Right cardiac atrium (tissue), 5 donors: ENCODE measurements around the gene GRIA1. TPM values are rescaled to one million over a fixed set of nuclear protein-coding genes. Genes with fewer than 3 reads are reported as not detected.

Experiments used
- ATAC-seq, 2 donors: fragments of 200-7000 bp; cut with Tn5 transposase; one replicate each; pipeline versions ENCODE4 v1.8.0 to v1.9.1; 2020; ENCODE audit warnings: moderate library complexity in 2 of 2, mild to moderate bottlenecking in 1 of 2
- DNase-seq, 3 donors: peaks; one replicate each; pipeline ENCODE4 v3.0.0-alpha.2; 2020
- H3K27ac ChIP-seq: one replicate; pipeline ENCODE4 v1.5.1; 2013; ENCODE audit warnings: mild to moderate bottlenecking, low read length, control low read depth, moderate library complexity
- H3K27me3 ChIP-seq: one replicate; pipeline ENCODE4 v1.6.1; 2013; ENCODE audit not compliant: control insufficient read depth, insufficient read depth
- H3K4me1 ChIP-seq: one replicate; pipeline ENCODE4 v1.6.1; 2013; ENCODE audit warnings: low read length; ENCODE audit not compliant: control insufficient read depth, insufficient read depth
- H3K4me3 ChIP-seq: one replicate; pipeline ENCODE4 v1.5.1; 2013; ENCODE audit warnings: low read length, control low read depth
- H3K9me3 ChIP-seq: one replicate; pipeline ENCODE4 v1.6.1; 2013; ENCODE audit warnings: low read length; ENCODE audit not compliant: control insufficient read depth
- WGBS: extraction: QIAGEN DNeasy Blood & Tissue Kit; methylation state at CpG from one replicate; pipeline ENCODE4 v1.1.7; 2013; 5-methylcytosine and 5-hydroxymethylcytosine counted together
- intact Hi-C, 4 donors: fragments of 100-400 bp; cut with DNase I; formaldehyde crosslinking; loops; one replicate each; pipeline versions ENCODE4 v1.11.0 to v1.14.0; 2022 to 2023
- polyA plus RNA-seq: library from polyadenylated mRNA; stranded (reverse); fragments of 200-250 nt; gene quantifications from one replicate; pipeline ENCODE4 v1.2.3, GENCODE V29; 2013
- total RNA-seq, 4 donors: library from RNA; stranded (reverse); fragmentation: NEBNext Ultra II Directional; extraction: Animal tissue kit (Norgen Biotek cat#: 25700); gene quantifications; one replicate each; pipeline ENCODE4 v1.2.1, GENCODE V29; 2021
- donor health status: healthy with polysubstance abuse.
- donor health status: DM: no; HTN: yes; CAD: no.
- donor health status: DM: no; HTN: no; CAD: no.
- donor health status: DM: no; HTN: yes; CAD: no; lungs with severe emphysema.
- donor health status: DM: yes; HTN: yes; CAD: no.

Gene GRIA1
- total and polyA plus RNA-seq, 5 donors: 0.20 to 1.2 (median 0.43) TPM

- H3K27me3 ChIP-seq: no peaks in the 10 kb centered on the region
- H3K4me3 ChIP-seq: no peak overlapping the region
- H3K27ac ChIP-seq: no peak overlapping the region
- intact Hi-C loops: no loop called here
- H3K4me1 ChIP-seq: no peaks in the 10 kb centered on the region
- DNase-seq (no peak), ATAC-seq (no peak)
- WGBS: 91% methylated on average over 2 of the region's 2 CpGs
- no peaks in the 10 kb centered on the region for H3K9me3 ChIP-seq
Measured at GRCh38 chr5:153756540-153756939, 266.1 kb downstream of the GRIA1 start.

- H3K27me3 ChIP-seq: no peaks in the 10 kb centered on the region
- H3K27ac ChIP-seq: no peak overlapping the region
- DNase-seq (no peak), ATAC-seq (no peak)
- H3K9me3 ChIP-seq: no peaks in the 10 kb centered on the region
- no peak overlapping the region for H3K4me3 ChIP-seq
- no peaks in the 10 kb centered on the region for H3K4me1 ChIP-seq
- intact Hi-C loops: no loop called here
- 89% methylated on average over 1 of the region's 1 CpG for WGBS
Measured at GRCh38 chr5:153765987-153766386, 275.5 kb downstream of the GRIA1 start.

DNA sequence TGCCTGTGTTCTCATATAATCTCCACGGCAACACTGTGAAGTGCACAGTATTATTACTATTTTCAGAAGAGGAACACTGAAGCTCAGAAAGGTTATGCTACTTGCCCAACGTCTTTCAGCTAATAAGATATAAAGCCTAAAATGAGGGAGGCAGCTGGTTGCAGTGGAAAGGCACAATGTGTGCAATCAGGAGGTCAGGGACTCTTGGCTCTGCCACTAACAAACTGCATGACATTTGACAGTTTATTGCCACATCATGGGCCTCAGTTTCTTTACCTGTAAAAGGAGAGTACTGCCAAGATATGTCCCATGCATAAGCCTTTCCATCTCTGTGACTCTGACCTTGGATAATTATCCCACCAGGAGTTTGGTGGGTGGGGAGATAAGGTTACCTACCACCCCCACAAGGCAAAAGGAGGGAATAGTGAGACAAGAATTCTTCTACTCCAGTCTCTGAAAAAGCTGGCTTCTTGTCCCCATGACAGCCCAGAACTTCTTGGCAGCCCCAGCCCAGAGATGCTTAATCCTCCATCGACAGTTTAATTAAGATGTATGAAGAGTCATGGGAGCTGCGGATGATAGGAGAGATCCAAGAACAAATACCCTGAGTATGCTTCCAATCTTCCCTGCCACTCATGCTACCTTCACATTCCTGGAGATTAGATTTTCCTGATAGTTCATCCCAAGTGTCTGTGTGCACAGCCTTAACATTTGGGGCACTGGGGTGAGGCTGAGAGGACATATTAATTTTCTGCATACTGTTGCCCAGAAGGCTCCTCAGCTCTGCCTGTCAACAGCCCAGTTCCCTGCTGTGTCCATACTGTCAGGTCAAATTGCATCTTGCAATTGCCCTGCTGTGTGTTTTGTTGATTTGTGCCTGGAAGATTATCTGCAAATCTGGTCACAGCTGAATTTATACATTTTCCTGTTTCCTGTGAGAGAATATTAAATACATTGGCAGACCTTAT is 277.0 kb downstream of the GRIA1 start:
- Histone ChIP-seq H3K4me1 (no peaks in the 10 kb centered on the region), H3K9me3 (no peaks in the 10 kb centered on the region), H3K4me3 (no peak overlapping the region), H3K27me3 (no peaks in the 10 kb centered on the region), H3K27ac (no peak overlapping the region)
- DNase-seq (no peak), ATAC-seq (no peak)
- intact Hi-C loops: no loop called here
- 62% methylated on average over 4 of the region's 4 CpGs for WGBS

DNA sequence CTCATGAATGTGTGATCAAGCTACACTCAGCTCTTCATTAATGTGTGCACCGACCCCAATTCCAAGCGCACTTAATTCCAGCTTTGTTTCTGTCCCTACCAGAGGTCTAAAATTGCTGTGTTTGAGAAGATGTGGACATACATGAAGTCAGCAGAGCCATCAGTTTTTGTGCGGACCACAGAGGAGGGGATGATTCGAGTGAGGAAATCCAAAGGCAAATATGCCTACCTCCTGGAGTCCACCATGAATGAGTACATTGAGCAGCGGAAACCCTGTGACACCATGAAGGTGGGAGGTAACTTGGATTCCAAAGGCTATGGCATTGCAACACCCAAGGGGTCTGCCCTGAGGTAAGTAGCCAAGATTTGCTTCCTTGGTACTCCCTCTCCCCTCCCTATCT is 279.6 kb downstream of the GRIA1 start:
- ATAC-seq (no peak), DNase-seq (no peak)
- Histone ChIP-seq H3K9me3 (no peaks in the 10 kb centered on the region), H3K4me3 (no peak overlapping the region), H3K27ac (no peak overlapping the region), H3K27me3 (no peaks in the 10 kb centered on the region), H3K4me1 (no peaks in the 10 kb centered on the region)
- WGBS: 94% methylated on average over 5 of the region's 5 CpGs
- intact Hi-C loops: no loop called here

GRCh38 chr5:153774686-153775085 is 284.2 kb downstream of the GRIA1 start:
- Histone ChIP-seq H3K27ac (no peak overlapping the region), H3K4me1 (no peaks in the 10 kb centered on the region), H3K9me3 (no peaks in the 10 kb centered on the region), H3K27me3 (no peaks in the 10 kb centered on the region), H3K4me3 (no peak overlapping the region)
- DNase-seq (no peak), ATAC-seq (no peak)
- WGBS: 63% methylated on average over 1 of the region's 1 CpG
- intact Hi-C loops: no loop called here

GRCh38 chr5:153775923-153776322 is 285.5 kb downstream of the GRIA1 start:
- WGBS: 84% methylated on average over 7 of the region's 7 CpGs
- Histone ChIP-seq H3K4me1 (no peaks in the 10 kb centered on the region), H3K27ac (no peak overlapping the region), H3K27me3 (no peaks in the 10 kb centered on the region), H3K4me3 (no peak overlapping the region), H3K9me3 (no peaks in the 10 kb centered on the region)
- DNase-seq (no peak), ATAC-seq (no peak)
- intact Hi-C loops: no loop called here

GRCh38 chr5:153777681-153778581 is 287.5 kb downstream of the GRIA1 start:
- no peaks in the 10 kb centered on the region for H3K4me1 ChIP-seq
- no peak overlapping the region for H3K27ac ChIP-seq
- DNase-seq: no peak
- H3K27me3 ChIP-seq: no peaks in the 10 kb centered on the region
- no peaks in the 10 kb centered on the region for H3K9me3 ChIP-seq
- intact Hi-C loops: no loop called here
- H3K4me3 ChIP-seq: no peak overlapping the region
- no peak for ATAC-seq
- 73% methylated on average over 5 of the region's 5 CpGs for WGBS

GRCh38 chr5:153779836-153780235 is 289.4 kb downstream of the GRIA1 start:
- intact Hi-C loops: no loop called here
- WGBS: 60% methylated on average over 2 of the region's 2 CpGs
- H3K4me3 ChIP-seq: no peak overlapping the region
- H3K27ac ChIP-seq: no peak overlapping the region
- no peaks in the 10 kb centered on the region for H3K9me3 ChIP-seq
- H3K27me3 ChIP-seq: no peaks in the 10 kb centered on the region
- ATAC-seq (no peak), DNase-seq (no peak)
- H3K4me1 ChIP-seq: no peaks in the 10 kb centered on the region

DNA sequence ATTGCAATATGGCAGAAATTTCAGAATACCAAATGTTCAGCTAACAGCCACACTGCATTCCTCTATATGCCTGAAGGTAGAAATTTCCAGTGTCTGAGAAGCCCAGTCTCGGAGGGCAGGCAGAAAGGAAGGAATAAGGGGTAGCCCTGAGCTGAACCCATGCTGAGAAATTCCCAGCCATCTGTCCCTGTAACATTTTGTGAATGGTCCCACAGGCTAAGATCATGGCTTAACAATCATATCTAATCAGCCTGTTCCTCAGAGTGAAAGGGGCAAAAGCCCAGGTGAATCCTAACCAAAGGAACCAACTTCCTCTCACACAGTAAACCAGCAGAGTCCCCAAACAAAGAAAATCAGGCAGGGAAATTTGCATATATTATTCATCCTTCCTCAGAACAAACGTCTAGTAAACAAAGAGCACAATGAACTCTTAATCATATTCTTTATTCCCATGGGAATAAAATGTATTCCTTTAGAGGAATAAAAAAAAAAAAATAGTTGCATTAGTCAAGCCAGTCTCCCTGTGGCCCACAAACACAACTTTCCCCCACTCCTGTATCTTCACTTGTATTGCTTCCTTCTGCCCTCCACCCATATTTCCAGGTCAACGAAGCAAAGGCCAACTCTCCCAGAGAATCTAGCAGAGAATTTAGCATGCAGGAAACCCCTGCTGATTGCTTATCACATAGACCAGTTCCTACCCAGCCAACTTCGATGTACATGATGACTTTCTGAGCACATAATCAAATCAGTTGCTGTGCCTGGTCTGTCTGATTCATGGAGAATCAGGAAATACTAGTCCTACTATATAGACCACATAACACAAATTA is 290.6 kb downstream of the GRIA1 start:
- 36% methylated on average over 4 of the region's 4 CpGs for WGBS
- ATAC-seq: no peak

GRCh38 chr5:153782589-153783361 is 292.3 kb downstream of the GRIA1 start:
- no peaks in the 10 kb centered on the region for H3K27me3 ChIP-seq
- H3K4me3 ChIP-seq: no peak overlapping the region
- no peak for ATAC-seq
- H3K27ac ChIP-seq: no peak overlapping the region
- H3K4me1 ChIP-seq: no peaks in the 10 kb centered on the region
- no peak for DNase-seq
- intact Hi-C loops: no loop called here
- H3K9me3 ChIP-seq: no peaks in the 10 kb centered on the region
- 42% methylated on average over 6 of the region's 6 CpGs for WGBS

More for the DNA sequence above, 290.6 kb downstream of the GRIA1 start:
- Histone ChIP-seq H3K9me3 (no peaks in the 10 kb centered on the region), H3K27me3 (no peaks in the 10 kb centered on the region), H3K4me1 (no peaks in the 10 kb centered on the region), H3K4me3 (no peak overlapping the region), H3K27ac (no peak overlapping the region)
- intact Hi-C loops: no loop called here
- no peak for DNase-seq
